GM19238 (cell line): ENCODE results near the gene SLU7.

Experiments used
- DNase-seq: peaks from one replicate; pipeline ENCODE4 v3.0.0; 2011; ENCODE audit warnings: low spot score; ENCODE audit not compliant: insufficient read length

Gene SLU7

GRCh38 chr5:160419458-160420330, 813 bp upstream of the SLU7 start:
- no peak for DNase-seq

DNA sequence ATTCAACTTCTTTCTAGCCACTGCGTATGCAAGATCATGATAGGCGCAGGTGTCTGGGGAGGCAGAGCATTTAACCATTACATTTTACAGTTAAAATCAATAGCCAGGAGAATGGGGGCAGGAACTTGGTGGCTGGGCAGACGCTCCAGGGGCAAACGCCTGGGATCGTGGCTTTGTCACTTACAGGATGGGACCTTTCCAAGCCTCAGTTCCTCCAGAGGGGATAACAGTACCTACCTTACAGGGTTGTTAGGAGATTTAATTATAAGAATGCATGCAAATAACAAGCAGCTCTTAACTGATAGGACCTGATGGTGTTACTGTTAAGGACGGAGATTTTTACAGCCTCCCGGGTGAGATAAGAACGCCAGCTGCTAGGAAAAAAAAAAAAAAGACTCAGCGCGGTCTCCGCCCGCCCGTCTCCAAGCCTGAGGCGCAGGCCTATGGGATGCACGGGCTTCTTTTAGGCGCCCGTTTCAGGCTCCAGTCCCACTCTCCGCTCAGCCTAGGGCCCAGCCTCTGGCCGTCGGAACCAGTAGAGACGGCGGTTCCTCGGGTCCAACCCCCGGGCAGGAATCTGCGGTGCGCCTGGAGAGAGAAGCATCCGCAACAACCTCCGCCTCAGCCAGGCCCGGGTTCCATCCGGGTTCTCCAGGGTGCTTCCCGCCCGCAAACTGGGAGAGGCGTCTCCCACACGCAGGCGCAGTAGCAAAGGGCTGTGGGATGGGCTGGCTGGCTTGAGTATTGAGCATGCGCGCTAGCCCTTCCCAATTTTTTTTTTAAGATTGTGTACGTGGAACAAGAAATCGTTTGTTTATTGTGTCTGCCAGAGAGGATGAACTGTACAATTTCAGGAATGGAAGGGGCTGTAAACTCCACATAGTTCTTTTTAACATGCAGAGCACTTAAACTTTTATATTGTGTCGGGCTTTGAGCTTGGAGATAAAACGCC, 19.2 kb downstream of the SLU7 start, which contains the start of gene FAM200C:
TSS of gene FAM200C (minus strand) at position 653 of the 952 bp plus-strand sequence. CDS start 4,564 bp downstream, outside the sequence.
- DNase-seq = peak; percentile 71

DNA sequence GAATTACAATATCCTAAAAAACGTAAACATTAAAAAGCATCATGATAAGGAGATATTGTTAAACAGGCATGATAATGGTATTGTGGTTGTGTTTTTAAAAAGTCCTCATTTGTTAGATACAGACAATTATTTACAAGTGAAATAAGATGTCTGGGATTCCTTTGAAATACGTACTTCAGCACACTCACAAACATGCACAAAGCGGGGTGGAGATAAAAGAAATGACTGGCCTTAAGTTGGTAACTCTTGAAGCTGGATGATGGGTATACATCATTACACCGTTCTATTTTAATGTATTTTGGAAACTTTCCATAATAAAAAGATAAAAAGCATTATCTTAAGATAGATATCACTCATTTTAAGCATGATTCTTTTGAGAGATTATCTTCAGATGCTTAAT, 20.1 kb downstream of the SLU7 start:
- DNase-seq = no peak

DNA sequence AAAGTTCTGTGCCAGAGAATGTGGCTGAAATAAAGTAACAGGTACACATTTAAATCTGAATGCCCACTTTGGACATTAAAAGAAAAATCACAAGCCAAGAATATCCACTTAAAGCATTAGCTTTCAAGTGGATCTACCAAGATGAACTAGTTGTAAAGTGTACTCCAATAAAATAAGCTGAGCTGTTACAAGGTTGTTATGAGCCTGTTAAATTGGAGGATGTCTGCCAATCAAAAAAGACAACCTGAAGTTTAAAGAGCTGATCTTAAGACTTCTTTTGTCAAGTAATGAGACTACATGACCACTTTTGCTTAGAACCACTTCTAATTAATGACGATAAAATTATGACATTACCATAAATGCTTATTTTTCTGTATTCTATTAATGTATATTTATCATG, 21.4 kb downstream of the SLU7 start:
- DNase-seq = no peak

DNA sequence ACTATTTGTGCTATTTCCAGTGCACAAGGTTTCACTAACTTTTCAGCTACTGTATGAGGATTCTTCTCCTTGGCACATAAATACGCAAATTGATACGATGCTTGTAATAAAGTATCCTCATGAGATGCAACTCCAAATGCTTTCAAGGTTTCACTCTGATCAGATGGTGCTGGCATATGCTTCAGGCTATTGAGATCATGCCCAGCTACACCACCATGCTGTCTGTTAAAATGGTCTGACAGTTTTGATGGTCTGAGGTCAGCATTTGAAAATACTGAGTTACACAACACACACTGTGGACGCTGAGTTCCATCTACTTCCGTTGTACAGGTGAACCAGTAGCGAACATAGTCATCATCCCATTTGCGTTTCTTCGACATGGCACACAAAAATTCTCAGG, 23.8 kb downstream of the SLU7 start:
- DNase-seq = no peak

DNA sequence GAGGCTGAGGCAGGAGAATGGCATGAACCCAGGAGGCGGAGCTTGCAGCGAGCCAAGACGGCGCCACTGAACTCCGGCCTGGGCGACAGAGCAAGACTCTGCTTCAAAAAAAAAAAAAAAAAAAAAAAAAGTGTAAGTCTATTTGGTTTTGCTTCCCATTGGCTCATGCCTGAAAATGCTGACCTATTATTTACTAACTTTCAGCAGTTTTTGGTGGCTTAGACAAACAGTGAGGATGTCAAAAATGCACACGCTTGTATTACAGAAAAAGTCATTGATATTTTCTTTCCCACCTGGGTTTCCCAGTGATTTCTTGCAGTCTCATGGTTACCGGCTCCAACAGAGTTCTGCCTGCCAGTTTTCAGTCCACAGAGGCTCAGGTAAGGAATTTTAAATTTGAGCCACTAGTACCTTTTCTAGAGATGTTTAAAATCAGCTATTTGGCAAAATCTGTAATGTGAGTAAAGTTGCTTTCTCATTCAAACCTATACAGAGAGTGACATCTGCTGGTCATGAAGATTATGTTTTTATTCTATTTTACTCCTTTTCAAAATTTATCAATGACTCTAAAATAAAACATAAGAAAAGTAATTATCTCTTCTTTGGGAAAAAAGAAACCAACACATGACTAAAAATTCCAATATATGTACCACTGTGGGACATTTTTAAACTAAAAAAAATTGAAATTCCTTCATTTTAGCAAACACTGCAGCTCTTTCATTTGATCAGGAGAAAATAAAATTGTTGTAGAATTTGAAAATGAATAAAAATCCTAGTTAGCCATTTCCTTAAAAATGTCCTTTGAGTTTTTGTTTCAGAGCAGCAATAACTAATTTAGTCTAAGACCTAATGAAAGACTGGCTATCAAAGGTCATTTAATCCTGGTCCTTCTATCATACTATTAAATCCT, 27.8 kb downstream of the SLU7 start:
- no peak for DNase-seq

DNA sequence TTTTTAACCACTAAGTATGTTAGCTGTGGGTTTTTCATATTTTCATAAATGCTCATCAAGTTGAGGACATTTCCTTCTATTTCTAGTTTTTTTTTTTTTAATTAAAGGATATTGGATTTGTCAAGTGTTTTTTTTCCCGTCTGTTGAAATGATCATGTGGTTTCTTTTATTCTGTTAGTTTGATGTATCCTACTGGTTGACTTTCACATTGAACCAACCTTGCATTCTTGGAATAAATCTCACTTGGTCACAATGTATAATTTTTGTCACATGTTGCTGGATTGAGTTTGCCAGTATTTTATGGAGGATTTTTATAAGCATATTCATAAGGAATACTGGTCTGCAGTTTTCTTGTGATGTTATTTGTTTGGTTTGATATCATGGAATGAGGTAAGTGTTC, 31.4 kb downstream of the SLU7 start:
- DNase-seq = no peak

GRCh38 chr5:160385496-160385895, 33.4 kb downstream of the SLU7 start:
- DNase-seq = no peak

- DNase-seq = no peak
These were observed 34.2 kb downstream of the SLU7 start for GRCh38 chr5:160384681-160385080.

DNA sequence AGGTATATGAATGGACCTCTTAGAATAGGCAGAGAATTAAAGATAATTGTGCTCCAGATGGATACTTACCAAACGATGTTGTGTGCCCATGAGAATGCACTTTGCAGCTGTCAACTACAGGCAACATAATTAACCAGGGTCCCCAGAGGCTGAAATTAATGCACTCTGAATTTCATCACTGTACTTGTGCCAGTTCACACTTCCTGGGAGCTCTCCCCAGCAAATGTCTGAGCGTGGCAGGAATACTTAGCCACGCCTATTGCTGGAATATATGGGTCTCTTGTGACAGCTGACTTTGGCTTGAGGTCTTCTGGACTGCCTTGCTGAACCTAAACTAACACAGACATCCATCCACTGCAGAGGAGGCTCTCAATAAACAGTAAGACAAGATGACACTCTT, 36.5 kb downstream of the SLU7 start:
- no peak for DNase-seq

GRCh38 chr5:160380041-160380440, 38.8 kb downstream of the SLU7 start:
- DNase-seq = no peak

- no peak for DNase-seq
These were observed 39.4 kb downstream of the SLU7 start for GRCh38 chr5:160379511-160379910.

DNA sequence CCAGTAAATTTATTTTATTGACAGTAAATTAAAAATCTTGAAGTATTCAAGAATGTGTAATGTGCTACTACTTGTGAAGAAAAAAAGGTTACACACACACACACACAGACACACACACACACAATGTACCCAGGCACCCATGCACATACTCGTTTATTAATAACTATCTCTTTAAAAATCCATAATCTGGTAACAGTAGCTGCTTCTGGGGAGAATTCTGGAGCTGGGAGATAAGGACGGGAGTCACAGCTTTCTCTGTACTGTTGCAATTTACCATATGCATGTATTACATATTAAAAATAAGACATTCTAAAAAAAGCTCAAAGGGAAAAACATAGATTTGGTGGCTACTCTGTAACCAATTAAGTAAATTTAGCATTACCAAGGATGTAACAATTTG, 40.6 kb downstream of the SLU7 start:
- DNase-seq = no peak

DNA sequence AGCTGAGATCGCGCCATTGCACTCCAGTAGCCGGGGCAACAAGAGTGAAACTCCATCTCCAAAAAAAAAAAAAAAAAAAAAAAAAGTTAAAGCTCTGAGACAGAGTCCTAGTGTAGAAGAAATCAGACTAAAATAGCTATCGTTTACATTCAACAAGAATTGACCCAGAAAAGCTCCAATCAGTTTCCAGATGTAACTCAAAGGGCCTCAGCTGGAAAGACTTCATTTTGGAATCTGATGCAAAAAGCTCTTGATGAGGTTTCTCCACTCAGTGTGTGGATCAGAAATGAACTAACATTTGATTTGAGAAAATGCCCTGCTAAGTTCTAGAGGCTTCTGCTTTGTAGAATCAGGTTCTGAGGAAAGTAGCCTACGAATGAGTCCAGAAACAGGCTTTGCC, 41.2 kb downstream of the SLU7 start:
- no peak for DNase-seq

DNA sequence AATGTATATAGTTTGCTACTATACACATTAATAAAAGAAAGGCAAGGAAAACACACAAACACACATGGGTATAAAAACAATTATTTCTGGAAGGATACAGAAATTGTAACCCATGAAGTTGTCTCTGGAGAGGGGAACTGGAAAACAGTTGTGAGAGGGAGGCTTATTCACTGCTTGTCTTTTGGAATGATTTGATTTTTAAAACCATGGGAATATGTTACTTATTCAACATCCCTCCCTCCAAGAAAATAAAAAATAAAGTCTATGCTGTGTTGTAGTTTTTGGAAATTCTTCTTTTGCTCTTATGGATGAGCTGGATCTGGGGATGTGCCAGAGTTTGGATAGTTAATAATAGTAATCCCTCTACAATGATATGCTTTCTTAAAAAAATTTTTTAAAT, 42.5 kb downstream of the SLU7 start:
- DNase-seq = no peak

DNA sequence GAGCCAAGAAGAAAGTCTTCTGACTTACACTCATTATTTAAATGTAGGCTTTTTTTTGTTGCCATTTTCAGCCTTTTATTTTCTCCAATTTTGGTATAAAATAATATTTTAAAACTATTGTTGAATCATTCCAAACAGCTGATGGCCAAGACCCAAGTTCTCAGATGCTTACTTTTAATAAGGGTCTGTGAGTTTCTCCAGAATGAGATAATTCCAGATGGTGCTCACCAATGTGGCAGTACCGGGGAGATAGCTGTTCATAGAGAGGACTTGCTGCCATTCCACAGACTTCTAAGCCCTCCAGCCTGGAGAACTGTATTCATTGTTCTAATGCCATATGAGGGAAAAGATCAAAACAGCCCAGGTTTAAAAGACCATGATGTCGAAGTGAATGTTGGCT, 43.2 kb downstream of the SLU7 start:
- DNase-seq = no peak

GRCh38 chr5:160375166-160375565, 43.7 kb downstream of the SLU7 start:
- DNase-seq = no peak

GRCh38 chr5:160371294-160371693, 47.6 kb downstream of the SLU7 start:
- no peak for DNase-seq

DNA sequence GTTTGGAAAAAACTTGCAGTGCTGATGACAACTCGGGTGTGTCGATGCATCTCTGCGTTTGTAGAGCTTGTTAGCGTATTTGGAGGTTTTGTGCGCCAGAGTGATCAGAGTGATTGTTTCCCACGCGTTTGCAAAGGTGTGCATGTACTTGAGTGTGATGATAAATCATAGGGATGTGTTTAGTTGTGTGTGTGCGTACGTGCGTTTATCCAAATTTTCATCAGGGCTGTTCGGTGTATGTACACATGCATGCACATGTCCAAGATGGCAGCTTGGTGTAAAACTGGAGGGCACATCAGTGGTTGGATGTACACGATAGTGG, 48.2 kb downstream of the SLU7 start:
- DNase-seq = no peak

- DNase-seq = no peak
These were observed 48.7 kb downstream of the SLU7 start, which contains the start of gene C1QTNF2 for GRCh38 chr5:160369990-160370712. TSS of gene C1QTNF2 (minus strand) at chr5:160370626. CDS start at chr5:160355011, 15,615 bp downstream.

- DNase-seq = no peak
These were observed 51.0 kb downstream of the SLU7 start for GRCh38 chr5:160367885-160368284.
